Endodermal cell (in vitro differentiated cells): ENCODE results near the gene PRCD. TPM values are rescaled to one million over a fixed set of nuclear protein-coding genes. Genes with fewer than 3 reads are reported as not detected.

Experiments used
- DNase-seq: peaks from one replicate; pipeline ENCODE4 v3.0.0-alpha.2; 2017
- H3K27ac ChIP-seq: 2 replicates; pipeline ENCODE4 v1.5.1; 2013; ENCODE audit warnings: mild to moderate bottlenecking, low read depth, low read length, moderate library complexity
- H3K27me3 ChIP-seq: 2 replicates; pipeline ENCODE4 v1.6.1; 2013; ENCODE audit warnings: mild to moderate bottlenecking, low read length, moderate library complexity; ENCODE audit not compliant: insufficient read depth, control insufficient read depth, poor library complexity, severe bottlenecking
- H3K36me3 ChIP-seq: 2 replicates; pipeline ENCODE4 v1.7.0; 2013; ENCODE audit warnings: mild to moderate bottlenecking, low read length, moderate library complexity; ENCODE audit not compliant: control insufficient read depth, insufficient read depth
- H3K4me1 ChIP-seq: one replicate; pipeline ENCODE4 v1.7.0; 2013; ENCODE audit warnings: low read length; ENCODE audit not compliant: control insufficient read depth, insufficient read depth
- H3K4me3 ChIP-seq: 2 replicates; pipeline ENCODE4 v1.5.1; 2013; ENCODE audit warnings: mild to moderate bottlenecking, low read length, moderate library complexity
- H3K9ac ChIP-seq: 2 replicates; pipeline ENCODE4 v1.6.1; 2013; ENCODE audit warnings: mild to moderate bottlenecking, low read length, moderate library complexity; ENCODE audit not compliant: poor library complexity, severe bottlenecking; ENCODE audit errors: extremely low read depth
- H3K9me3 ChIP-seq: 2 replicates; pipeline ENCODE4 v1.6.1; 2013; ENCODE audit warnings: mild to moderate bottlenecking, low read length, moderate library complexity; ENCODE audit not compliant: control insufficient read depth
- H3K27ac Mint-ChIP-seq: 2 replicates; pipeline ENCODE4 v1.8.0; 2020; ENCODE audit warnings: mixed read lengths
- H3K27me3 Mint-ChIP-seq: 2 replicates; pipeline ENCODE4 v1.8.0; 2021; ENCODE audit warnings: mild to moderate bottlenecking, mixed read lengths; ENCODE audit not compliant: insufficient read depth
- H3K36me3 Mint-ChIP-seq: 2 replicates; pipeline ENCODE4 v1.8.0; 2020; ENCODE audit warnings: low read depth, mixed read lengths
- H3K4me1 Mint-ChIP-seq: 2 replicates; pipeline ENCODE4 v1.8.0; 2020; ENCODE audit warnings: mixed read lengths
- H3K4me3 Mint-ChIP-seq: 2 replicates; pipeline ENCODE4 v1.8.0; 2020; ENCODE audit warnings: mild to moderate bottlenecking, moderate library complexity, mixed read lengths
- H3K9me3 Mint-ChIP-seq: 2 replicates; pipeline ENCODE4 v1.8.0; 2020; ENCODE audit warnings: mild to moderate bottlenecking, mixed read lengths
- WGBS, 2 experiments: methylation state at CpG; one replicate each; pipeline versions ENCODE4 v1.1.5 to v1.1.7; 2013; ENCODE audit warnings: missing lambda C conversion rate in 2 of 2, mixed read lengths in 1 of 2; ENCODE audit not compliant: insufficient coverage in 1 of 2, insufficient read length in 1 of 2; 5-methylcytosine and 5-hydroxymethylcytosine counted together
- total RNA-seq, 2 donors: library from RNA; stranded (reverse); fragmentation: NEBNext Ultra II Directional in 1 of 2; extraction: Animal tissue kit (Norgen Biotek cat#: 25700) in 1 of 2; gene quantifications; 2 replicates in 1 of 2; 3 replicates in 1 of 2; pipeline ENCODE4 v1.2.1, GENCODE V29; 2021
- TF ChIP-seq, protein P1 (sequence below): fragments of 200-600 bp; sonication (generic); conservative IDR thresholded peaks from 2 replicates; pipeline ENCODE4 v1.5.0; 2021; ENCODE audit warnings: antibody characterized with exemption, mild to moderate bottlenecking

Gene PRCD
- total RNA-seq, 2 donors from 2014 or later: 3.2 to 4.8 TPM

DNA sequence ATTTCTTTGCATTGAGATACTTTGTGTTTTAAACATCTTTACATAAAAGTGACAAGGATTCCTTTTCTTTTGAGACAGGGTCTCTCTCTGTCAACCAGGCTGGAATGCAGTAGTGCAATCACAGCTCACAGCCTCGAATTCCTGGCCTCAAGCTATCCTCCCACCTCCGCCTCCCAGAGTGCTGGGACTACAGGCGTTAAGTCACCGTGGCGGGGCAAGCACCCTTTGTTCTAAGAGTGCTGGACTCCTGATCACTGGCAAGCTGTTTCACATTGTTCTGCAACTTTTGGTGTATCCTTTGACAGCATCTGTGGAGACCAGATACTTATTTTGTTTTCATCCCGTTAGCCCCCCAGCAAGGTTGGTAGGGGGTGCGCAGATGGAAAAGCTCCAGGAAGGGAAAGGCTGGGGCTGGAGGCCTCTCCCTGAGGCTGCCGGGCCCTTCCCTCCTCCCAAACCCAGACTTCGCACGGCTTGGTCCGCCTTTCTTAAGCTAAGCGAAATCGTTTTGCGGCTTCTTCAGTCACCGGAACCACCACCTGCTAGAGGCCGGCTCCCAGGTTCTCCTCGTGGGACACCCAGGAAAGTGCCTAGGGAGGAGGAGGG, 44.7 kb downstream of the PRCD start:
- H3K27ac Mint-ChIP-seq: no peak overlapping the region

DNA sequence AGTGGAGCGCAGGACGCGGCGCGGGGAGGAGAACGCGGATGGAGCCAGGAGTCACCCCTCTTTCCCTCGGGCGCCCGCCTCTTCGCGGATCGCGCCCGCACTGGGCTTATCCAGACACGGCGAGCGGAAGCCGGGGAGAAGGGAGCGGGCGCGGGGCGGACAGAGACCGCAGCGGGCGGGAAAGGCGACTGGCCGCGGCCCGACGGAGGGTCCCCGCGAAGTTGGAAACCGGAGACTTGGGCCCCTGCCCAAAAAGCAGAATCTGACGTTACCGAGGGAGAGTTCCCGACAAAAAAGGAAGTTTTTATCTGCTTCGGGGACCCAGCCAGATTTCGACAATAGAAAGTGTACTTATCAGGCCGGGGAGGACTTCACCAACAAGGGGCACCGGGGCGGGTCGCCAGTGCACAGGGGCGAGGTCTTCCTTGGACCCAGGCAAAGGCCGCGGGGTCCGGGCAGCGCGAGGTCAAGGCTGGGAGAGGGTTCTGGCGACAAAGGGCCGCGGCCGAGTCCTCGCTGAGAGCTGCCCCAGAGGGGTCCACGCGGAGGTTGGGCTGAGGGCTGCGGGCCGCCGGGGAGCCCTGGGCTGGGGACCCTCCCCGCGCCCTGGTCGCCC, 45.3 kb downstream of the PRCD start:
- H3K9me3 ChIP-seq: peaks cover 11% of the 10 kb centered on the region
- DNase-seq: peak; percentile 86
- H3K4me3 ChIP-seq: peak overlapping the region; percentile 87
- TF ChIP-seq, protein P1, sequence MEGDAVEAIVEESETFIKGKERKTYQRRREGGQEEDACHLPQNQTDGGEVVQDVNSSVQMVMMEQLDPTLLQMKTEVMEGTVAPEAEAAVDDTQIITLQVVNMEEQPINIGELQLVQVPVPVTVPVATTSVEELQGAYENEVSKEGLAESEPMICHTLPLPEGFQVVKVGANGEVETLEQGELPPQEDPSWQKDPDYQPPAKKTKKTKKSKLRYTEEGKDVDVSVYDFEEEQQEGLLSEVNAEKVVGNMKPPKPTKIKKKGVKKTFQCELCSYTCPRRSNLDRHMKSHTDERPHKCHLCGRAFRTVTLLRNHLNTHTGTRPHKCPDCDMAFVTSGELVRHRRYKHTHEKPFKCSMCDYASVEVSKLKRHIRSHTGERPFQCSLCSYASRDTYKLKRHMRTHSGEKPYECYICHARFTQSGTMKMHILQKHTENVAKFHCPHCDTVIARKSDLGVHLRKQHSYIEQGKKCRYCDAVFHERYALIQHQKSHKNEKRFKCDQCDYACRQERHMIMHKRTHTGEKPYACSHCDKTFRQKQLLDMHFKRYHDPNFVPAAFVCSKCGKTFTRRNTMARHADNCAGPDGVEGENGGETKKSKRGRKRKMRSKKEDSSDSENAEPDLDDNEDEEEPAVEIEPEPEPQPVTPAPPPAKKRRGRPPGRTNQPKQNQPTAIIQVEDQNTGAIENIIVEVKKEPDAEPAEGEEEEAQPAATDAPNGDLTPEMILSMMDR: no peak
- Mint-ChIP-seq H3K4me1 (peaks cover 24% of the 10 kb centered on the region), H3K27ac (no peak overlapping the region), H3K9me3 (peaks cover 10% of the 10 kb centered on the region), H3K27me3 (peaks cover 64% of the 10 kb centered on the region), H3K36me3 (peaks cover 2% of the 10 kb centered on the region), H3K4me3 (peak overlapping the region; percentile 66)
- H3K9ac ChIP-seq: peak overlapping the region; percentile 78
- no peak overlapping the region for H3K27ac ChIP-seq
- H3K4me1 ChIP-seq: peaks cover 6% of the 10 kb centered on the region
- H3K27me3 ChIP-seq: peaks cover 38% of the 10 kb centered on the region
- H3K36me3 ChIP-seq: no peaks in the 10 kb centered on the region
- WGBS, 2 experiments: 1 to 2% methylated on average over 40 to 62 of the region's 62 CpGs

More for the DNA sequence above, 44.7 kb downstream of the PRCD start:
- peaks cover 3% of the 10 kb centered on the region for H3K36me3 Mint-ChIP-seq
- 12 to 14% methylated on average over 7 to 17 of the region's 17 CpGs for WGBS, 2 experiments
- Histone ChIP-seq H3K36me3 (no peaks in the 10 kb centered on the region), H3K27ac (no peak overlapping the region), H3K27me3 (peaks cover 38% of the 10 kb centered on the region), H3K4me3 (peak overlapping the region; percentile 87), H3K9ac (peak overlapping the region; percentile 78), H3K4me1 (peaks cover 6% of the 10 kb centered on the region), H3K9me3 (peaks cover 15% of the 10 kb centered on the region)
- TF ChIP-seq, protein P1: no peak
- DNase-seq: peak; percentile 87
- peaks cover 10% of the 10 kb centered on the region for H3K9me3 Mint-ChIP-seq
- H3K4me3 Mint-ChIP-seq: peak overlapping the region; percentile 66
- peaks cover 22% of the 10 kb centered on the region for H3K4me1 Mint-ChIP-seq
- H3K27me3 Mint-ChIP-seq: peaks cover 63% of the 10 kb centered on the region

DNA sequence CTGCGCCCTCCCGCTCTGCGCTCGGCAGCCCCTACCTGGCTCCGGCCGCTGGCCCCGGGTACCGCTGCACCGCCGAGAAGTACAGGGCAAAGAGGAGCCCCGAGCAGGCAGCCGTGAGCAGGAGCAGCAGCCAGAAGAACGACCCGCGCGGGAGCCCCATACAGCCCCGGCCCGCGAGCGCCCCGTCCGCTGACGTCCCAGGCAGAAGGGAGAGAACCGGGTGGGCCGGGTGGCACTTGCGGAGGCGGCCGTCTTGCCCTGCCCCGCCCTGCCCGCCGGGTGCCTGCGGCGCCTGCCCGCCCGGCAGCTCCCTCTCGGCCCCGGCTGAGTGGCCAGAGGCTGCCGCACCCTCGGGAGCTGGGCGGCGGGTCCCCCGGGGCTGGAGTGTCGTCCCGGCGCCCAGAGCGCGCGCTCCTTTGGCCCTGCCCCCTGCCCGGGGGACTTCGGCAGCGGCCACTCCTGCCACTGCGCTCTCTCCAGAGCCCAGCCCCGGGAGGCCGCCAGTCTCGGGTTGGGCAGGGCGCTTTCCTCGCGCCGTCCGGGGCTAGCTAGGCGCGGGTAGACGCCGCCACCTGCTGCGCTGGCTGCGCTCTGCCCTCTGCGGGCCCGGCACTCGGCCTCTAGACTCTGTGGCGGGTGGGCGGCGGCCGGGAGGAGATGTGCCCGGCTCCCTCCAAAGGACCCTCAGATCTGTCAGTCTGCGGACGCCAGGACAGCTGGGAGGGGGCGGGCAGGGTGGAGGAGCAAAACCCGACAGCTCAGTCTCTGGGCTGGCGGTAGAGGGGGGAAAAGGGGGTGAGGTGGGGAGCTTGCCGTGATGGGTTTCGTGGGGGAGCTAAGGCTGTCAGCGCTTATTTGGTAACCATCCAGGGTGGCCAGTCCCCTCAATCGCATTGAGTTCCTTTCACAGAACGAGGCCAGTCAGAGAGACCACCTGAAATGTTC, 46.1 kb downstream of the PRCD start, which contains the start of gene ST6GALNAC2:
TSS of gene ST6GALNAC2 (minus strand) at position 212 of the 945 bp plus-strand sequence. CDS start at position 160, 52 bp downstream.
- peaks cover 10% of the 10 kb centered on the region for H3K9me3 Mint-ChIP-seq
- peaks cover 2% of the 10 kb centered on the region for H3K36me3 Mint-ChIP-seq
- peaks cover 22% of the 10 kb centered on the region for H3K4me1 Mint-ChIP-seq
- H3K36me3 ChIP-seq: no peaks in the 10 kb centered on the region
- H3K4me1 ChIP-seq: peaks cover 6% of the 10 kb centered on the region
- TF ChIP-seq, protein P1: peak; percentile 13
- H3K4me3 Mint-ChIP-seq: peak within 1 kb of the TSS; percentile 66
- H3K27ac ChIP-seq: no peak within 1 kb of the TSS
- peaks cover 11% of the 10 kb centered on the region for H3K9me3 ChIP-seq
- 1 to 2% methylated on average over 15 to 84 of the region's 84 CpGs for WGBS, 2 experiments
- peak within 1 kb of the TSS; percentile 87 for H3K4me3 ChIP-seq
- H3K27ac Mint-ChIP-seq: no peak within 1 kb of the TSS
- H3K27me3 Mint-ChIP-seq: peaks cover 64% of the 10 kb centered on the region
- DNase-seq: peak; percentile 88
- H3K27me3 ChIP-seq: peaks cover 38% of the 10 kb centered on the region
- H3K9ac ChIP-seq: peak within 1 kb of the TSS; percentile 78
